GM19324 (cell line): Measurements from ENCODE around the gene AKAP10.
"Not testable (repeated sequence)": the region's sequence is repeated elsewhere in the genome, so short reads cannot be mapped to it uniquely, and the experiment has no call there.

ENCODE experiments used
- ATAC-seq: cut with Tn5 transposase; IDR thresholded peaks from one replicate; pipeline ENCODE4 v1.9.1; 2021; ENCODE audit warnings: mild to moderate bottlenecking, moderate library complexity; ENCODE audit not compliant: unreplicated experiment, low FRiP score

The AKAP10 gene

GRCh38 chr17:19876529-19877161, 101.0 kb downstream of the AKAP10 start:
- ATAC-seq, result no peak

- ATAC-seq, result no peak
Observed at GRCh38 chr17:19874256-19874655, 103.4 kb downstream of the AKAP10 start.

- no peak for ATAC-seq
Observed at GRCh38 chr17:19873346-19873745, 104.3 kb downstream of the AKAP10 start.

GRCh38 chr17:19868079-19868395, 109.6 kb downstream of the AKAP10 start:
- ATAC-seq, result no peak

- ATAC-seq, result no peak
Observed at GRCh38 chr17:19867329-19868078, 110.1 kb downstream of the AKAP10 start, which contains the start of gene ULK2. Gene ULK2 (minus strand): TSS chr17:19867936. CDS start chr17:19867417, 519 bp downstream.

GRCh38 chr17:19867079-19867328, 110.6 kb downstream of the AKAP10 start:
- no peak for ATAC-seq

GRCh38 chr17:19865021-19865420, 112.6 kb downstream of the AKAP10 start:
- no peak for ATAC-seq

GRCh38 chr17:19860647-19861177, 116.9 kb downstream of the AKAP10 start:
- ATAC-seq, result not testable (repeated sequence)

GRCh38 chr17:19857640-19858039, 120.0 kb downstream of the AKAP10 start:
- no peak for ATAC-seq
